ENCODE results near the gene CRACDL.

- TF ChIP-seq CTCF (IDR thresholded peaks at IDR 0.05): no peak
- TF ChIP-seq EZH2 (IDR thresholded peaks at IDR 0.05; ENCODE audit: borderline replicate concordance, insufficient read depth, low read depth, low read length, poor library complexity, severe bottlenecking): no peak
Measured at GRCh38 chr2:98948956-98949739, 13.1 kb upstream of the CRACDL start.

Data from B cell (primary cell).